HG02571 (cell line): Measurements from ENCODE around the gene SESN3.
"Not testable (repeated sequence)": the region's sequence is repeated elsewhere in the genome, so short reads cannot be mapped to it uniquely, and the experiment has no call there.

Experiments
- ATAC-seq: cut with Tn5 transposase; IDR thresholded peaks from one replicate; pipeline ENCODE4 v1.9.1; 2021; ENCODE audit warnings: mild to moderate bottlenecking, moderate library complexity; ENCODE audit not compliant: unreplicated experiment

Gene SESN3

DNA sequence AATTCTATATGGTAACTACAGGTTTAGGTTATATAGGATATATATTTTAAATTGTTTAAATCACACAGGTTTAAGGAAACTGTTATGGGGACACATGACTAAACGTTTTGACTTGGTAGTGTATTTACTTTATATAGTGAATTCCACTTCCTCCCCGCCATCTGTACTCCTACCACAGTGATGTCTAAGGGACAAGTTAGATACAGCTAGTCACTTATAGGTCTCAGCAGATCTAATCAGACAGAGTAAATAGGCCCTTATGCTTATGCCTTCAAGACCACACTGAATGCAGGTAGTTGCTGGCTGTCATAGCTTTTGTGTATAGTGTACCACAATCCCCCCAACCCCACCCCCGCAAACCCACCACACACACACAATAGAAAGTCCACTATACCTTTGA, 8.2 kb downstream of the SESN3 start:
- no peak for ATAC-seq

GRCh38 chr11:95219599-95219998, 11.4 kb downstream of the SESN3 start:
- no peak for ATAC-seq

- no peak for ATAC-seq
These were observed 12.9 kb downstream of the SESN3 start for GRCh38 chr11:95218149-95218548.

- no peak for ATAC-seq
These were observed 18.4 kb downstream of the SESN3 start for GRCh38 chr11:95212609-95213008.

DNA sequence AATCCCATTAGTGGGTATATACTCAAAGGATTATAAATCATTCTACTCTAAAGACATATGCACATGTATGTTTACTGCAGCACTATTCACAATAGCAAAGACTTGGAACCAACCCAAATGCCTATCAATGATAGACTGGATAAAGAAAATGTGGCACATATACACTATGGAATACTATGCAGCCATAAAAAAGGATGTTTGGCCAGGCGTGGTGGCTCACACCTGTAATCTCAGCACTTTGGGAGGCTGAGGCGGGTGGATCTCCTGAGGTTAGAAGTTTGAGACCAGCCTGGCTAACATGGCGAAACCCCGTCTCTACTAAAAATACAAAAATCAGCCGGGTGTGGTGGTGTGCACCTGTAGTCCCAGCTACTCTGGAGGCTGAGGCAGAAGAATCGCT, 21.5 kb downstream of the SESN3 start:
- not testable (repeated sequence) for ATAC-seq

GRCh38 chr11:95200781-95201457, 30.1 kb downstream of the SESN3 start:
- no peak for ATAC-seq

- ATAC-seq, result no peak
These were observed 35.2 kb downstream of the SESN3 start for GRCh38 chr11:95195831-95196230.

- no peak for ATAC-seq
These were observed 37.5 kb downstream of the SESN3 start for GRCh38 chr11:95193541-95193940.

GRCh38 chr11:95192717-95193116, 38.3 kb downstream of the SESN3 start:
- ATAC-seq, result no peak

DNA sequence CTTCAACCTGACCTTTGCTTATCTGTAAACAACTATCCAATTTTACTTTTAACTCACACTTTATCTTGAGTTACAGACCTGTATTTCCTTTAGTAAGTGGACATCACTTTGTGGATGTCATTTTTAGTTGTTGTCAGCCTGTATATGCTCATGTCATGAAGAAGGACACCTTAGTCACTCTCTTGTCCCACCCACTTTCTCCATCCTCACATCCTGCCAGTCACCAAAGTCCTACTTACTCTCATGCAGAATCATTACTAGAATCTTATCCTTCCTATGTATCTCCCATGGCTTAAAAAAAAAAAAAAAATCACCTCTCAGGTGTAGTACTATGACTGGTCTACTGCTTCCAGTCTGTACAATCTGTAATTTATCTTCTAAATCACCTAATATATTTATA, 43.3 kb downstream of the SESN3 start:
- no peak for ATAC-seq

- no peak for ATAC-seq
These were observed 48.6 kb downstream of the SESN3 start for GRCh38 chr11:95182397-95182796.

DNA sequence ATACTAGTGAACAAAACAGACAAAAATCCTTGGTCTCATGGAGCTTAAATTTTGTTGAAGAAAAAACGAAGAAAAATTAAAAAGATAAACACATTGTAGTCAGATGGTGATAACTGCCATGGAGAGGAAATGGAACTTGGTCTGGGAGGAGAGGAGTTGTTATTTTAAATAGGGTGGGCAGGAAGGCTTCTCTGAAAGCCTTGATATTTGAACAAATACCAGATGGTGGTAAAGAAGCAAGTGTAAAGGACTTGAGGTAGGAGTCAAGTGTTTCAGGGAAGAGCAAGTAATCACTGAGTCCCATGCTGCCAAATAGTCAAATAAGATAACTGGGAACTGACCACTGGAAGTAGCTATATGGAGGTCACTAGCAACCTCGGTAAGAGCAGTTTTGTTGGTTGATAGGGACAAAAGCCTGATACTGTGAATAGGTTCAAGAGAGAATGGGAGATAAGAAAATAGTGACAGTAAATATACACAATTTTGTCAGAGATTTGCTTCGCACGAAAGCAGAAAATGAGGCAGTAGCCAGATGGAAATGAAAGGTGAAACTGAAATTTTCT, 55.1 kb downstream of the SESN3 start:
- ATAC-seq, result no peak

DNA sequence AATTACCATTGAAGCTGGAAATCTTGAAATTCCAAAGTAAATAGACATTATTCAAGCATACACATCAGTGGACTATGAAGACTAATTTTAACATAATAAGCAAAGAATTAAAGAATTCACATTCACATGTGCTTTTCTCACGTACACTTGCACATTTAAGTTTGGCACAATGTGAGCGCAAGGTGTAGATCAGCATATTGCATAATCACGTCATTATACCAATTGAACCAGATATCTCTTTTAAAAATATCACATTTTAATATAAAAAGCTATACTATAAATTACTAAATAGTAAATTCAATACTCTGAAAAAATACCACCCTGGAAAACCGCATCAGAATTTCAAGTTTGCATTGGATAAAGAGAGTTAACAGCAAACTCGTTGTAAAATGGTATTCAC, 60.7 kb downstream of the SESN3 start:
- ATAC-seq, result no peak

- ATAC-seq, result no peak
These were observed 64.2 kb downstream of the SESN3 start for GRCh38 chr11:95166781-95167180.

DNA sequence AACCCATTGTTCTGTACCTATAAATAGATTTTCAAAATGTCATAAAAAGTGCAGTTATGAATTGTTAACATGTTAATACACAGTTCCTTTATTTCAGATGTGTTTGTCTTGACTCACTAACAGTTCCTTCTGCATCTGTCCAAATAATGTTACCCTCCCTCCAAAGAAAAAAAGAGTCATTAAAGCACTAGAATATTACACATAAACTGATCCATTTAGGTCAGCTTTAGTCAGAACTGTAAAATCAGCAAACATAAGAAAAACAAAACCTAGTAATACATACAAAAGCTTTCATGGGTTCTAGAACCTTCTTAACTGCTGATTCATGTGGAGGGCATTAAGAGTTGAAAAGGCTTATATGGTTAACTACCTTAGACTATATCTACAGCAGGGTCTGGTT, 65.4 kb downstream of the SESN3 start:
- no peak for ATAC-seq

DNA sequence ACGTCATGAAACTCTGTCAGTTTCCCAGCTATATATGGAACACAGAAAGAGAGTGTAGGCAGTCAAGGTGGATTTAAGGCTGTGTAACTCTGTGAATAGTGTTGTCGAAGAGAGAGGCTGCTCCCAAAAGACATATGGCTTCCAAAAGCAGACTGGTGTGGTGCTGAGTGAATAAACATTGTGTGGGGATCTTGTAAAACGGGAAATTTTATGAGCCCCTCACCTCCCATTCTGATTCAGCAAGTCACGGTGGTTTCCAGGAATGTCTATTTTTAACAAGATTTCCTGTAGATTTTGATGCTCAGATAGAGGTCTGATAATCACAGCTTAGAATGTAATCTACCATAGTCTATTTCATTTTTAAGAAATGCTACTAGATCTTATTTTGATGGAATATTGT, 67.9 kb downstream of the SESN3 start:
- no peak for ATAC-seq

- ATAC-seq, result no peak
These were observed 69.8 kb downstream of the SESN3 start for GRCh38 chr11:95161248-95161647.

DNA sequence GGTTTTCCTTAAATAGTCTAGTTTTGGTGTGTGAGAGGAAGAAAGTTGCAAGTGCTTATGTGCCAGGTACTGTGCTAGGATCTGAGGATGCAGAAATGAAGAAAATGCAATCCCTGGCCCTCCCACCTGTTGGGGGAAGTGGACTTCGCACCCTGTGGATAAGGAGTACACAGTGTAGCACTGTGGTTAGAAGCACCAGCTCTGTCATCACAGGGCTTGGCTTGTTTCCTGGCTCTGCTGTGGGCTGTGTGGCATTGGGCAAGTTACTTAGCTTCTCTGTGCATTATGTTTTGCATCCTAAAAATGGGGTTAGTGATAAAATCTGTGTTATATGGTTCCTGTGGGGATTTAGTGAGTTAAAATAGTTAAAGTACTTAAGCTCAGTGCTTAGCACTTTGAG, 73.2 kb downstream of the SESN3 start:
- ATAC-seq, result no peak

GRCh38 chr11:95156916-95157541, 74.0 kb downstream of the SESN3 start:
- no peak for ATAC-seq

DNA sequence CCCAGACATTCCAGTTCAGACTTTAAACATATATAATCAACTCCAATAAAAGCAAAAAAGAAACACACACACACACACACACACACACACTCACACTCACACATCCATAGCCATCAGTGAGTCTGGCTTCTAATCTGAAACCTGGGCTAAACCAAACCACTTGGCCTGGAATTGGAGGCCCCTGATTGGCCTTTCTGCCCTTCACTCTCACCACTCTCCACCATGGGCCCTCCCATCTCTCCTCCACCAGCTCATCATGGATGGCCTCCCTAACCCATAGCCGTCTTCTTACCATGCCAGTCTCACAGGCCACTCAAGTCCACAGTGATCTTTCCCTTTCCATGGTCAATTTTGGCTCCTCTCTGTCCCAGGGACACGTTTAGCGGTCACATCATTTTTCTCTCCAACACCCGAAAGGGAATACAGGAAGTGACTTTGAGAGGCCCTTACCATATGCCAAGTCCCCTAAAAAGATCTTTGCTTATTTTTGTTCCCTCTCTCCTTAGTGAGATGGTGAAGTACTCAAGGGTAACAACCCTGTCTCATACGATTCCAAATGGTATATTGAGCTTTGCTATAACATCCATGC, 74.8 kb downstream of the SESN3 start:
- no peak for ATAC-seq

DNA sequence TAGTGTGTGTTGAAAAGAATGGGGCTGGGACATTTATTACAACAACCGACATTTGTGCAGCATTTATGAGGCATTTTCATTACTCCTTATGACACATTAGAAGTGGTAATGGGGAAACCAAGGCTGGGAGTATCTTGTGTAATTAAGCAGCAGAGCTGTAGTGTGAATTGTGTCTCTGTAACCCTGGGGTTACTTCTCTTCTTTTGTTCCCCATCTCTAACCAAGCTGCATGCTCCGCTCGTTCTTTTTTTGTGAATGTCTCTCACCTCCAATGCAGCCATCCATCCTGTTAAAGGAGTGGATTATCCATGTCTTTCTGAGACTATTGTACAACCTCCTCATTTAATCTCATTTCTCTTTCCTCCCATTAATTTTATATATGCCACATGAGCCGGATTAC, 75.6 kb downstream of the SESN3 start:
- ATAC-seq, result no peak

DNA sequence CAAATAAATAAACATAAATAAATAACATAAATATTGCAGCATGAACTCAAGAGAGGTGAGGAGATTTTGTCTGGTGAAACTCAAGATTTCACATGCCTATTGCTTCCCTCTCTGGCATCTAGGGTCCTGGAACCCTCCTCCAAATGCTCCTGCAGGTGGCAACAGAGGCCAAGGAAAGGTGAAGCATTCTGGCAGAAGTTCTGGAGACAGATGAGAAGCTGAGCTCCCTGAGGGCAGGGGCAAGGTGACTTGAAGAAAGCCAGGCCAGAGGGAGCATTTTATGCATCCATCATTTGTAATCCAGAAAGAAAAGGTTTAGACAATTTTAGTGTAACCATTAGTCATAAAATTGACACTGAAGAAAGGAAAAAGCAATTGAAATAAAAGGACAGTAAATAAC, 76.5 kb downstream of the SESN3 start:
- ATAC-seq, result no peak
